IPS DF 6.9 (cell line): ENCODE measurements around the gene ADAMTS16.

Source experiments
- DNase-seq: peaks from one replicate; pipeline ENCODE4 v3.0.0-alpha.2; 2013; ENCODE audit warnings: low read depth, low spot score
- H3K27ac ChIP-seq: one replicate; pipeline ENCODE4 v1.5.1; 2013; ENCODE audit warnings: low read length, control low read depth
- H3K27me3 ChIP-seq: 2 replicates; pipeline ENCODE4 v1.6.1; 2013; ENCODE audit warnings: mild to moderate bottlenecking, low read length; ENCODE audit not compliant: control insufficient read depth, insufficient read depth
- H3K36me3 ChIP-seq: 2 replicates; pipeline ENCODE4 v1.6.1; 2013; ENCODE audit warnings: low read length; ENCODE audit not compliant: control insufficient read depth, insufficient read depth
- H3K4me1 ChIP-seq: 2 replicates; pipeline ENCODE4 v1.6.1; 2013; ENCODE audit warnings: low read length; ENCODE audit not compliant: control insufficient read depth, insufficient read depth
- H3K4me3 ChIP-seq: 2 replicates; pipeline ENCODE4 v1.5.1; 2013; ENCODE audit warnings: mild to moderate bottlenecking, low read length
- H3K9me3 ChIP-seq: 2 replicates; pipeline ENCODE4 v1.6.1; 2013; ENCODE audit warnings: low read length, inconsistent platforms; ENCODE audit not compliant: control insufficient read depth, insufficient read depth
- WGBS: extraction: QIAGEN DNeasy Blood & Tissue Kit; methylation state at CpG from one replicate; pipeline ENCODE4 v1.1.7; 2013; ENCODE audit warnings: mixed read lengths, missing lambda C conversion rate; ENCODE audit not compliant: insufficient read length, insufficient coverage; 5-methylcytosine and 5-hydroxymethylcytosine counted together

The ADAMTS16 gene

GRCh38 chr5:5276430-5276829, 136.3 kb downstream of the ADAMTS16 start:
- H3K27me3 ChIP-seq: no peaks in the 10 kb centered on the region
- H3K27ac ChIP-seq: no peak overlapping the region
- no peak overlapping the region for H3K4me3 ChIP-seq
- H3K4me1 ChIP-seq: peaks cover 1% of the 10 kb centered on the region; the same call in 1 of the 2 replicates
- no peaks in the 10 kb centered on the region for H3K9me3 ChIP-seq
- no CpG with 5 or more reads among the region's 8 CpGs for WGBS
- DNase-seq: no peak
- no peaks in the 10 kb centered on the region for H3K36me3 ChIP-seq

- no CpG with 5 or more reads among the region's 12 CpGs for WGBS
- no peak for DNase-seq
- Histone ChIP-seq H3K27ac (no peak overlapping the region), H3K36me3 (no peaks in the 10 kb centered on the region), H3K27me3 (no peaks in the 10 kb centered on the region), H3K9me3 (no peaks in the 10 kb centered on the region), H3K4me3 (no peak overlapping the region), H3K4me1 (peaks cover 1% of the 10 kb centered on the region; the same call in 1 of the 2 replicates)
These were observed 136.9 kb downstream of the ADAMTS16 start for GRCh38 chr5:5276951-5277517.

GRCh38 chr5:5278201-5278814, 138.2 kb downstream of the ADAMTS16 start:
- Histone ChIP-seq H3K4me3 (no peak overlapping the region), H3K36me3 (no peaks in the 10 kb centered on the region), H3K4me1 (peaks cover 1% of the 10 kb centered on the region; the same call in 1 of the 2 replicates), H3K9me3 (no peaks in the 10 kb centered on the region), H3K27ac (no peak overlapping the region), H3K27me3 (no peaks in the 10 kb centered on the region)
- DNase-seq: no peak
- WGBS: no CpG with 5 or more reads among the region's 4 CpGs

GRCh38 chr5:5278815-5279381, 138.8 kb downstream of the ADAMTS16 start:
- Histone ChIP-seq H3K4me3 (no peak overlapping the region), H3K4me1 (peaks cover 1% of the 10 kb centered on the region; the same call in 1 of the 2 replicates), H3K36me3 (no peaks in the 10 kb centered on the region), H3K27ac (no peak overlapping the region), H3K27me3 (no peaks in the 10 kb centered on the region), H3K9me3 (no peaks in the 10 kb centered on the region)
- WGBS: no CpG with 5 or more reads among the region's 3 CpGs
- no peak for DNase-seq

GRCh38 chr5:5285906-5286305, 145.8 kb downstream of the ADAMTS16 start:
- no peak for DNase-seq
- Histone ChIP-seq H3K27ac (no peak overlapping the region), H3K4me3 (no peak overlapping the region), H3K36me3 (no peaks in the 10 kb centered on the region), H3K4me1 (no peaks in the 10 kb centered on the region), H3K27me3 (no peaks in the 10 kb centered on the region), H3K9me3 (no peaks in the 10 kb centered on the region)
- WGBS: no CpG with 5 or more reads among the region's 3 CpGs

GRCh38 chr5:5287419-5287818, 147.3 kb downstream of the ADAMTS16 start:
- DNase-seq: no peak
- WGBS: no CpG with 5 or more reads among the region's 9 CpGs
- Histone ChIP-seq H3K36me3 (no peaks in the 10 kb centered on the region), H3K4me1 (no peaks in the 10 kb centered on the region), H3K27me3 (no peaks in the 10 kb centered on the region), H3K4me3 (no peak overlapping the region), H3K27ac (no peak overlapping the region), H3K9me3 (no peaks in the 10 kb centered on the region)

GRCh38 chr5:5288201-5288600, 148.1 kb downstream of the ADAMTS16 start:
- Histone ChIP-seq H3K27me3 (no peaks in the 10 kb centered on the region), H3K36me3 (no peaks in the 10 kb centered on the region), H3K27ac (no peak overlapping the region), H3K4me1 (no peaks in the 10 kb centered on the region; the same call in 1 of the 2 replicates), H3K9me3 (no peaks in the 10 kb centered on the region), H3K4me3 (no peak overlapping the region)
- WGBS: no CpG with 5 or more reads among the region's 8 CpGs
- DNase-seq: no peak

- no peak overlapping the region for H3K4me3 ChIP-seq
- H3K27ac ChIP-seq: no peak overlapping the region
- WGBS: no CpG with 5 or more reads among the region's 2 CpGs
- no peaks in the 10 kb centered on the region for H3K9me3 ChIP-seq
- DNase-seq: no peak
- no peaks in the 10 kb centered on the region; the same call in 1 of the 2 replicates for H3K4me1 ChIP-seq
- no peaks in the 10 kb centered on the region for H3K27me3 ChIP-seq
- H3K36me3 ChIP-seq: no peaks in the 10 kb centered on the region
These were observed 149.4 kb downstream of the ADAMTS16 start for GRCh38 chr5:5289537-5289936.

- Histone ChIP-seq H3K4me1 (no peaks in the 10 kb centered on the region; the same call in 1 of the 2 replicates), H3K27me3 (no peaks in the 10 kb centered on the region), H3K27ac (no peak overlapping the region), H3K4me3 (no peak overlapping the region), H3K36me3 (no peaks in the 10 kb centered on the region), H3K9me3 (no peaks in the 10 kb centered on the region)
- DNase-seq: no peak
- WGBS: no CpG with 5 or more reads among the region's 10 CpGs
These were observed 150.7 kb downstream of the ADAMTS16 start for GRCh38 chr5:5290674-5291334.

- Histone ChIP-seq H3K36me3 (no peaks in the 10 kb centered on the region), H3K27me3 (no peaks in the 10 kb centered on the region), H3K9me3 (no peaks in the 10 kb centered on the region), H3K4me3 (no peak overlapping the region), H3K27ac (no peak overlapping the region), H3K4me1 (no peaks in the 10 kb centered on the region; the same call in 1 of the 2 replicates)
- DNase-seq: no peak
- no CpG with 5 or more reads among the region's 7 CpGs for WGBS
These were observed 151.2 kb downstream of the ADAMTS16 start for GRCh38 chr5:5291357-5291756.
